Measurements from ENCODE around the gene CYB5R4. TPM values are rescaled to one million over a fixed set of nuclear protein-coding genes. Genes with fewer than 3 reads are reported as not detected.

CYB5R4 gene
- total RNA-seq, 2 donors from 2014 or later = 3.3 to 3.9 TPM

DNA sequence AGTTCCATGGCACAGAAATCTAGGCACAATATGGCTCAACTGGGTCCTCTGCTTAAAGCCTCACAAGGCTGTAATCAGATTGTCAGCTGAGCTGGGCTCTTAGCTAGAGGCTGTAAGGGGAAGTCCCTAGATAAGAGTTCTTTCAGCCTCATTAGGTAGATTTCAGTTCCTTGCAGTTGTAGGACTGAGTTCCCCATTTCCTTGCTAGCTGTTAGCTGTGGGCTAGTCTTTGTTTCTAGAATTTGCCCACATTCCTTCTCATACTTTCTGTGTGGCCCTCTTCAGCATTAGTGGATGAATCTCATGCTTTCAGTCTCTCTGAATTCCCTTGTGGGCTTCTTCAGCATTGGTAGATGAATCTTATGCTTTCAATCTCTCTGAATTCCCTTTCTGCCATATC, 103.1 kb downstream of the CYB5R4 start:
- no peak overlapping the region for H3K27ac ChIP-seq
- H3K27me3 ChIP-seq = no peaks in the 10 kb centered on the region
- TF ChIP-seq, protein P1, sequence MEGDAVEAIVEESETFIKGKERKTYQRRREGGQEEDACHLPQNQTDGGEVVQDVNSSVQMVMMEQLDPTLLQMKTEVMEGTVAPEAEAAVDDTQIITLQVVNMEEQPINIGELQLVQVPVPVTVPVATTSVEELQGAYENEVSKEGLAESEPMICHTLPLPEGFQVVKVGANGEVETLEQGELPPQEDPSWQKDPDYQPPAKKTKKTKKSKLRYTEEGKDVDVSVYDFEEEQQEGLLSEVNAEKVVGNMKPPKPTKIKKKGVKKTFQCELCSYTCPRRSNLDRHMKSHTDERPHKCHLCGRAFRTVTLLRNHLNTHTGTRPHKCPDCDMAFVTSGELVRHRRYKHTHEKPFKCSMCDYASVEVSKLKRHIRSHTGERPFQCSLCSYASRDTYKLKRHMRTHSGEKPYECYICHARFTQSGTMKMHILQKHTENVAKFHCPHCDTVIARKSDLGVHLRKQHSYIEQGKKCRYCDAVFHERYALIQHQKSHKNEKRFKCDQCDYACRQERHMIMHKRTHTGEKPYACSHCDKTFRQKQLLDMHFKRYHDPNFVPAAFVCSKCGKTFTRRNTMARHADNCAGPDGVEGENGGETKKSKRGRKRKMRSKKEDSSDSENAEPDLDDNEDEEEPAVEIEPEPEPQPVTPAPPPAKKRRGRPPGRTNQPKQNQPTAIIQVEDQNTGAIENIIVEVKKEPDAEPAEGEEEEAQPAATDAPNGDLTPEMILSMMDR (IDR thresholded peaks at IDR 0.05) = no peak
- no peaks in the 10 kb centered on the region for H3K4me1 ChIP-seq
- H3K4me3 ChIP-seq = no peak overlapping the region
- peaks cover 6 to 16% of the 10 kb centered on the region in 2 donors for H3K9me3 ChIP-seq
- H3K36me3 ChIP-seq = peaks cover 24% of the 10 kb centered on the region
- no peak for DNase-seq (ENCODE audit: low spot score)

DNA sequence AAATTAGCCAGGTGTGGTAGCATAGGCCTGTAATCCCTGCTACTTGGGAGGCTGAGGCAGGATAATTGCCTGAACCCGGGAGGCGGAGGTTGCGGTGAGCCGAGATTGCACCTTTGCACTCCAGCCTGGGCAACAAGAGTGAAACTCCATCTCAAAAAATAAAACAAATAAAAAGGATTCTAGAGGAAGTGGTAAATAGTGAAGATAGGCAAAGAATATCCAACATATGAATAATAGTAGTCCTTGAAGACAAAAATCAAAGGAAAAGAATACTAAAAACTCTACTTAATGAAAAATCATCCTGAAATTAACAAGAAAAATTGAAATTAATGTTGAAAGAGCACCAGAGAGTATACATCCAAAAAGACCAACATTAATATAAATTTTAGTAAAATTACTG, 107.0 kb downstream of the CYB5R4 start:
- Histone ChIP-seq H3K27me3 (no peaks in the 10 kb centered on the region), H3K36me3 (peaks cover 12% of the 10 kb centered on the region), H3K4me3 (no peak overlapping the region), H3K9me3 (peaks cover 6 to 16% of the 10 kb centered on the region in 2 donors), H3K27ac (no peak overlapping the region), H3K4me1 (no peaks in the 10 kb centered on the region)
- no peak for DNase-seq (ENCODE audit: low spot score)
- TF ChIP-seq, protein P1 (IDR thresholded peaks at IDR 0.05) = no peak

DNA sequence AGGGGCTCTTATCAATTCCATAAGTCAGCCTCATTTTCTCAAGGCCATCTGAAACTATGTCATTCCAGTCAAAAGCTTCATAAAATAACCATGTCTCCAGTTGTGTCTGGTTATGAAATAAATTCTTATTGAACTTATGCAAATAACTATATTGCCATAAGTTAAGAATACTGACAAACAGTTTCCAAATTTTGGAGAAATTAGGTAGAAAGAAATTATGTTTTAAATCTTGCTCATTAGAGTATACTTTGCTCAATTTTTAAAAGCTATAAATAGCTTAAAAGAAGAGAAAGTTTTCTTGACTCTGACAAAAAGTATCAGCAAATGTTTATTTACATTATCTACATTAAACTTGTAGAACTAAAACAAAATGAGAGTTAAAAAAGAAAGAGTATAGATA, 111.1 kb downstream of the CYB5R4 start:
- Histone ChIP-seq H3K9me3 (peaks cover 6 to 14% of the 10 kb centered on the region in 2 donors), H3K36me3 (no peaks in the 10 kb centered on the region), H3K4me3 (no peak overlapping the region), H3K27me3 (no peaks in the 10 kb centered on the region), H3K27ac (no peak overlapping the region), H3K4me1 (no peaks in the 10 kb centered on the region)
- TF ChIP-seq, protein P1 (IDR thresholded peaks at IDR 0.05) = no peak
- DNase-seq (ENCODE audit: low spot score) = no peak

DNA sequence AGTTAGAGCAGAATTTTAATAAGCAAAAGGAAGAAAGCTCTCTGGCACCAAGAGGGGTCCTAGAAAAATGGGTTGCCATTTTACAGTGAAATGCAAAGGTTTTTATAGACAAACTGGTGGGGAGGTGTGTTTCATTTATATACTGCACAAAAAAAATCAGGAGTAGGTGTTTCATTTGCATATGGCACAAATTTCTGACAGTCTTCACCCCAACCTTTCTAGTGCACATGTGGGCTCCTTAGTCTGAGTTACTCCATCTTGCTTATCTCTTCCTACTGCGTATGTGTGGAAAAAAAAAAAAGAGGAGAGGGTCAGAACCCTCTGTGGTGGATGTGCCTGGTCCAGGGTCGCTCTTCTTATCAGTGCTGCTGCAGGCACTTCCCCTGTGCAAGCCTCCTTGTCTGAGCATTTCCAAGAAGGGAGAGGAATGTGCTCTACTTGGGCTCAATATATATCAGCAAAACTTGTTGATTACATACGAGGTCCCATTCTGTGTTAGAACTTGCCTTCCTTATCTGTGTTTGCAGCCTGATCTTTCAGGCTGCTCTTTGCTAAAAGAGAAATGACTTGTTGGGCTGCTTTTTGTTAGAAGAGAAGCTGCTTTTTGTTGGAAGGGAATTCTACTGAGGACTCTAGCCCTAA, 115.0 kb downstream of the CYB5R4 start:
- DNase-seq (ENCODE audit: low spot score) = no peak
- H3K36me3 ChIP-seq = no peaks in the 10 kb centered on the region
- H3K4me3 ChIP-seq = no peak overlapping the region
- TF ChIP-seq, protein P1 (IDR thresholded peaks at IDR 0.05) = no peak
- no peaks in the 10 kb centered on the region for H3K27me3 ChIP-seq
- H3K27ac ChIP-seq = no peak overlapping the region
- H3K4me1 ChIP-seq = no peaks in the 10 kb centered on the region
- H3K9me3 ChIP-seq = no peaks in the 10 kb centered on the region

DNA sequence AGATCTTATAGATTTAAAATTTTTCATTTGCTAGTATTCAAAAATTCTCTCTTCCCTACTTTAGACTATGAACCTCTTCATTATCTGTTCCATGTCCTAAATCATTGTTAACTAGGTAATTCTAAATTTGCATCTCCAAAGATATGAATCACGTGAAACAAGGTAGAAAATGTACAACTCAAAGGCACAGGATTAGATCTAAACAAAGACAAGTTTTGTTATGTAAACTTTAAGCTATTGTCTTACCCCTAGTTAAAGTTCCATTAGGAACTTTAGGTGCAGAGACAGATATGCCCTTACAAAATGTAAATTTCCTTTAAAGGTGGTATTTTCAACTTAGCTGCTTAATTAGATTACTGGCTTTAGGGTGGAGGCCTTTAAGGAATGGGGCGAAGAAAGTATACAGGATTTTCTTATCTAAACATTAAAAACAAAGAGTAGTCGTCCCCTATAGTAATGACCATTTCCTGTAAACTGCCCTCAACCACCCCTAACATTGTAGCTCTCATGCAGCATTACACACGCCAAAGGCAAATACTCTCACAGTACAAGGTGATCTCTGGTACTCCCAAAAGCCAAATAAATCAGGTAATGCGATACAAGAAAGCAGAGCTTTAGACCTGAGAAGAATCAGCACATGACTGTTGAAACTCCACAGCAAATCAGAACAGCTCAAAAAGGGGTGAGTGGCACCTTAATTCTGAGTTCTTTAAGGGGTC, 116.7 kb downstream of the CYB5R4 start:
- DNase-seq (ENCODE audit: low spot score) = no peak
- TF ChIP-seq, protein P1 (IDR thresholded peaks at IDR 0.05) = no peak
- H3K27ac ChIP-seq = no peak overlapping the region
- no peaks in the 10 kb centered on the region for H3K27me3 ChIP-seq
- no peak overlapping the region for H3K4me3 ChIP-seq
- H3K4me1 ChIP-seq = no peaks in the 10 kb centered on the region
- H3K9me3 ChIP-seq = peaks cover 0 to 5% of the 10 kb centered on the region in 2 donors
- no peaks in the 10 kb centered on the region for H3K36me3 ChIP-seq
